Amniotic stem cell (primary cell): Measurements from ENCODE around the gene PLD5.
"Not testable (repeated sequence)": the region's sequence is repeated elsewhere in the genome, so short reads cannot be mapped to it uniquely, and the experiment has no call there.

Experiments used
- DNase-seq: peaks from one replicate; lab custom pipeline; 2025; lab: John Stamatoyannopoulos, UW

The PLD5 gene

DNA sequence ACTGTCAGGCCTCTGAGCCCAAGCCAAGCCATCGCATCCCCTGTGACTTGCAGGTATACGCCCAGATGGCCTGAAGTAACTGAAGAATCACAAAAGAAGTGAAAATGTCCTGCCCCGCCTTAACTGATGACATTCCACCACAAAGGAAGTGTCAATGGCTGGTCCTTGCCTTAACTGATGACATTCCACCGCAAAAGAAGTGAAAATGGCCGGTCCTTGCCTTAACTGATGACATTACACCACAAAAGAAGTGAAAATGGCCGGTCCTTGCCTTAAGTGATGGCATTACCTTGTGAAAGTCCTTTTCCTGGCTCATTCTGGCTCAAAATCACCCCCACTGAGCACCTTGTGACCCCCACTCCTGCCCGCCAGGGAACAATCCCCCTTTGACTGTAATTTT, 314.2 kb downstream of the PLD5 start:
- DNase-seq = not testable (repeated sequence)

- no peak for DNase-seq
Observed at GRCh38 chr1:242209063-242209462, 315.4 kb downstream of the PLD5 start.

DNA sequence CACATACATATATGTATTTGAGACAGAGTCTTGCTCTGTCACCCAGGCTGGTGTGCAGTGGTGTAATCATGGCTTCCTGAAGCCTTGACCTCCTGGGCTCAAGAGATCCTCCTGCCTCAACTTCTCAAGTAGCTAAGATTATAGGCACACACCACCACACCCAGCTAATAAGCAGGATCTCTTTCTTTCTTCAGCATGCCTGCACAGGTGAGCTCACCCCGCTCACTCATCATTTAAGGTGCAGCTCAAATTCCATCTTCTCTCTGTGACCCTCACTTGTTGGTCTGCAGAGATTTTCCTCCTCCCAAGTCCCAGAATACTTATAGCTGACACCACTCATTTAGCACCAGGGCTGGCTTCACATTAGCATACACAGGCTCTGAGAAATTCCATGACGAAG, 316.5 kb downstream of the PLD5 start:
- no peak for DNase-seq

- no peak for DNase-seq
Observed at GRCh38 chr1:242206994-242207393, 317.5 kb downstream of the PLD5 start.

DNA sequence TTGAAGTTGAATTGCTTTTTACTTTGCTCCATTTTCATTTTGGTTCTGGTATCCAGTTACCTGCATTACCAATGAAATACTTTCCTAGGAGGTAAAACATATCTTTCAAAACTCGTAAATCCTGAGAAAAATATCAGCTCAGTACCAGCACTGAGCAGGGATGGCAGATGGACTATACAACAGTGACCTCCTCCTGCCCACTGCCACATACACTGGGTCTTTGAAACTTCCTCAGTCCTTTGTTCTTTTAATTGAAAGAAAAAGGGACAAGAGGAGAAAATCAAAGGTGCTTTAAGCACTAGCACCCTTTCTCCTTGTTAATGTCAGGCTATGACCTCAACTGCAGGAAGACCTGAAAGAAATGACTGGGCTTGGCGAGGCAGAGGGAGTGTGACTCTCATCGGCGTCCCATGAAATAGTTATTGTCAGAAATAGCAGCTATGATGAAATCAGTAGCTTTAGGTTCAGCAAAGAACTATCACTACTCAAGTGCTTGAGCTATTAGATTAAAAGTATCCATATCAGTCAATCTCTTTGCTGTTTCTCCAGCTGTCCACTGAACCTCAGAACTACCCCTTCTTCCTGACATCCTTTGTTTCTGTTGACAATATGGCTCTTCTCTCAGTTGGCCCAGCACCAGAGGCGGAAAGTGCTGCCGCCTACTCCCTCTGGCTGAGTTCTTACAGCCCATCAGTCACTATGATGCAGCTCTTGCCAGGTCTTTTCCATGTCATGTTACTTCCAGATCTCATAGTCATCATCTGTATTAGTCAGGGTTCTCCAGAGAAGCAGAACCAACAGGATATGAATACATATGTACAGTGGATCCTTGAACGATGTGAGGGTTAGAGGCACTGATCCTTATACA, 318.6 kb downstream of the PLD5 start:
- DNase-seq = no peak

DNA sequence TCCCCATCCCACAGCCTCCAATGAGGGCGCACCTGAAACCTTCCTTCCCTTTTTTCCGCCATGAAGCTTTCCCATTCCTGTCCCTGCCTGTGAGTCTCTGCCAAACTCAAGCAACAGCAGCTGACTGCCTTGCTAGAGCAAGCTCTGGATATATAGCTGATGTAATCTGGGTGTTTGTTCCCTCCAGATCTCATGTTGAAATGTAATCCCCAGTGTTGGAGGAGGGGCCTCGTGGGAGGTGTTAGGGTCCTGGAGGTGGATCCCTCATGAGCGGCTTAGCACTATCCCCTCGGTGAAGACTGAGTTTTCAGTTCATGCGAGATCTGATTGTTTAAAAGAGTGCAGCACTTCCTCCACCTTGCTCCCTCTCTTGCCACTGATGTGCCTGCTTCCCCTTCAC, 321.2 kb downstream of the PLD5 start:
- no peak for DNase-seq

GRCh38 chr1:242201090-242201489, 323.4 kb downstream of the PLD5 start:
- no peak for DNase-seq

GRCh38 chr1:242199776-242200458, 324.6 kb downstream of the PLD5 start:
- DNase-seq = no peak

DNA sequence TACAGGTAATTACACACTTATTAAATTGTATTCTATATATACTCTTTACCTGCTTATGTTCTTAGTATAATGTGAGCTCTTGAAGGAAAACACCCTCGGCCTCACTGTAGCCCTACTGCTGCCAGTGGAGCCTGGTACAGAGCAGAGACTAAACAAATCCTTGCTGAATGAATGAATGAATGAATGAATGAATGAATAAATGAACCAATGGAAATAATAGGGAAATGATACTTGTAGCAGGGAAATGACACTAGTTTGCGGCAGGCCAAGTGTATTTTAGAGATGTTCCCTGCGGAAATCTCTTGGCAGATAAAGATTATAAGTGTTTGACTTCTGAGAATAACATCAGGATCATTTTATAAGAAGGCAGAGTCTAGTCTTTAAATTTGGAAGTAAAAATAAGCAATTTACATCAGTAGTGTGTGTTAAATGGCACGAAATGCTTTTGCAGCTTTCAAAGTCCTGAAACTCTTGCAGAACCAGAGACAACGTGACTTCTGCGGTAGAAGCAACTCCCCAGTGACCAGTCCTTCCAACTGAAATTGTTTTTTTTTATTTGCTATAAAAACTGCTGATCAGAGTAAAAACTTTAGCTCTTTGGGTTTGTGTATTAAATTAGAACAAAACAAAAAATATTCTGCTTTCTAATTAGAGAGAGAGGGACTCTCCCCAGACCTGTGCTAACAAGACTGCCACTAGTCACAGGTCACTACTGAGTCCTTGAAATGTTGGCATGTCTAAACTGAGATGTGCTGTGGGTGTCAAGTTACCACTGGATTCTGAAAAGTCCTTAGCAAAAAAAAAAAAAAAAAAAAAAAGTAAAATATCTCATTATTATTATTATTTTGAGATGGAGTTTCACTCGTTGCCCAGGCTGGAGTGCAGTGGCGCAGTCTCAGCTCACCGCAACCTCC, 326.3 kb downstream of the PLD5 start:
- DNase-seq = no peak

DNA sequence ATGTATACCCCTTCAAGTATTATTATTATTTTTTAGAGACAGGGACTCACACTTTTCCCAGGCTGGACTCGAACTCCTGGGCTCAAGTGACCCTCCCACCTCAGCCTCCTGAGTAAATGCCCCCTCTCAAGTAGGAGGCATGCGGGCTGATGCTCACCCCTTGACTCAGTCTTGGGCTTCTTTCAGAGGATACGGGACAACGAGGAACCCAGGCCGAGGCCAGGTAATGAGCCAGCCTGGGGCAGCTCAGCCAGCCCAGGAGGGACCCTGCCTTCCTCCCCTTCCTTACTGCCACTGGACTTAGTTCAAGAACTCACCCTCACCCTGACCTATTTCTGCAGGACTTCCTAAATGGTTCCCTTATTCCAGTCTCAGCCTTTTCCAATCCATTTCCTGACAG, 327.6 kb downstream of the PLD5 start:
- no peak for DNase-seq

DNA sequence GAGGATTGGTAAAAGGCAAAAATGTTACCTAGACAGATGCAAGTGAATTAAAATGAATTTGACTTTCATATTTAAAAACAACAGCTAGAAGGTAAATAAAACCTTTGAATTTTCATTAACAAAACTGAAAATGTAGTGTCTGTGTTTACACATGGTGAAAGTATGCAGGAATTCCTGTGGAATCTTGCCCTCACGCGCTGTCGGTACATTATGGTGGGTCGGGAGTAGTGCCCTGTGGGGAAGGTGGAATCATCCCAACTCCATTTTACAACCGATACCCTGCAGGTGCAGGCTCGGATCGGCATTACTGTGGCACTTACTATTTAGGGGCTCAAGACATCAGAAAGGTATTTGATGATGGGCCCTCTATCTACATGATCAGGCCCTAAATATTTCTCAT, 328.4 kb downstream of the PLD5 start:
- DNase-seq = no peak

GRCh38 chr1:242189591-242189990, 334.9 kb downstream of the PLD5 start:
- no peak for DNase-seq

- DNase-seq = no peak
Observed at GRCh38 chr1:242187816-242188215, 336.7 kb downstream of the PLD5 start.

DNA sequence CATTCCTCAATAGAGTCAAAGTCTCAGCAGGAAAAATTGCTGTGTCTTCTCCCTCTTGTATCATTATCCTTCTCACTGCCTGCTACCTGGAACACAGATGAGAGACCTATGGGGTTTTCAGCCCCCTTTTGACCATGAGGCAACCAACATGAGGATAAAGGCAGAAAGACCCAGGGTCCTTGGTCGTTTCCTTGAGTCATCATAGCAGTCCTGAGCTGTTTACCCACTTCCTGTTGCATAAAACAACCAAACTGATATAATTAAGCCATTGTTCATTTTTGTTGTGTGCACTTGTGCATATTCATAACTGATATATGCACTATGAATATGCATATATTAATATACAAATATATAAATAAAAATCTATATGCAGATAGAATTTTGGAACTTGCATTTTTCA, 337.3 kb downstream of the PLD5 start:
- no peak for DNase-seq

DNA sequence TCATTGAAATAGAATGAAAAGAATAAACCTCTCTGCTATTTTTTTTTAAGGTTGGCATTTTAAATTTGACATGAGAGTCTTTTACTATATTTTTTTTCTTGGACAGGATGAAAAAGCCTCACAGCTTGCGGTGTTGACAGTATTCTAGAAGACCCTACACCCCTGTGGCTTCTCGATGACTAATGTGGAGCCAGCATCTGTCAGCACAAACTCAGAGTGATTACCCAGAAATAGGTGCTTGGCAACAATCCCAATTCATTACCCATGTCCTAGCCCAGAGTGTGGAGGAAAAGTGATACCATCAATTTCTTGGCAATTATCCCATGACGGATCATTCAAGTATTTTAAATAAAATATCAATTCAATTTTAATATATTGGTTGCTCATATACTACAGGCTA, 338.8 kb downstream of the PLD5 start:
- DNase-seq = no peak

- DNase-seq = no peak
Observed at GRCh38 chr1:242184955-242185354, 339.5 kb downstream of the PLD5 start.

GRCh38 chr1:242179767-242180166, 344.7 kb downstream of the PLD5 start:
- not testable (repeated sequence) for DNase-seq

DNA sequence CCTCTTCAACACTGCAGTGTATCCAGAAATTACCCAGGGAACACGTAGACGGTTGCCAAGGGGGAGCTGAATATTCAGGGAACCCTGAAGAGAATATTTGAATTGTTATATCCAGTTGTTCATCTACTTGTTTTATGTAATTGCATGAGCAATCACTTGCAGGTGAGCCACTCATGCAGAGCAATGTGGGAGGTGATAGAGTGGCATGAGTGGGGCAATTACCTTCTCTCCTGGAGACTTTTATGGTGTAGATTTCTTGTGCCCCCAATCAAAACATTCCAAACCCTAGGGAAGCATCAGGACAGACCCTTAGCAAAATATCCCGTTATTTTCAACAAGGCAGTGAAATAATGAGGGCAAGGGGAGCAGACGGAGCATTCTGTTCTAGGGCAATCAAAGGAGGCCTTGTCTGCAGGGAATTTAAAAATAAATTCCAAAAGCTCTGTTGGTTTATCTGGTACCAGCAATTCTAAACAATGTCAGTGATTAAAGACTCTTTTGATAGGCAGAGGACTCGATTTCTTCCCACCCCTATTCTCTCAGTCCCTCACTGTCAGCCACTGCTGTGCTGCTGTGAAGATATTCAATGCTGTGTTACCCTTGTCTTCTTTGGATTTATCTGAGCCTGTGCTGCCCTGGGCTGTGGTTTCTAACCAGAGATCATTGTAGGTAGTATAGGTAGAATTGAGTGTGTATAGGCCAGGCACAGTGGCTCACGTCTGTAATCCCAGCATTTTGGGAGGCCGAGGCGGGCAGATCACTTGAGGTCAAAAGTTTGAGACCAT, 345.4 kb downstream of the PLD5 start:
- no peak for DNase-seq

DNA sequence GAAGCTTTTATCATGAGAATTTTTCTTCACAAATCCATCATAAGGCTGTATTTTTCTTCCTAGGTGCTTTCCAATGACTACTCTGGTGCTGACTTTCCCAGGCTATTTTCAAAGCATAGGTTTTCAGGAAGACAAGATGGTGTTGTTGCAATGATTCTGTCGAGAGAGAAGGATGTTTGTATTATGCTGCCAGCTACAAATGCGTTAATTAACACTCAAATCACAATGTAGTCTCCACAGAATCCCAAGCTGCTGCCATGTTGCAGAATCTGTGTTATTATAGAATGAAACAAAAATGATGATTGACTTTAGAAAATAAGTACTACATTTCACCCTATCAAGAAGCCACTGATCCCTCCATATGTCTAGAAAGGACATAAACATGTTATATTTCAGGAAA, 346.1 kb downstream of the PLD5 start:
- no peak for DNase-seq

GRCh38 chr1:242162140-242162539, 362.4 kb downstream of the PLD5 start:
- no peak for DNase-seq

DNA sequence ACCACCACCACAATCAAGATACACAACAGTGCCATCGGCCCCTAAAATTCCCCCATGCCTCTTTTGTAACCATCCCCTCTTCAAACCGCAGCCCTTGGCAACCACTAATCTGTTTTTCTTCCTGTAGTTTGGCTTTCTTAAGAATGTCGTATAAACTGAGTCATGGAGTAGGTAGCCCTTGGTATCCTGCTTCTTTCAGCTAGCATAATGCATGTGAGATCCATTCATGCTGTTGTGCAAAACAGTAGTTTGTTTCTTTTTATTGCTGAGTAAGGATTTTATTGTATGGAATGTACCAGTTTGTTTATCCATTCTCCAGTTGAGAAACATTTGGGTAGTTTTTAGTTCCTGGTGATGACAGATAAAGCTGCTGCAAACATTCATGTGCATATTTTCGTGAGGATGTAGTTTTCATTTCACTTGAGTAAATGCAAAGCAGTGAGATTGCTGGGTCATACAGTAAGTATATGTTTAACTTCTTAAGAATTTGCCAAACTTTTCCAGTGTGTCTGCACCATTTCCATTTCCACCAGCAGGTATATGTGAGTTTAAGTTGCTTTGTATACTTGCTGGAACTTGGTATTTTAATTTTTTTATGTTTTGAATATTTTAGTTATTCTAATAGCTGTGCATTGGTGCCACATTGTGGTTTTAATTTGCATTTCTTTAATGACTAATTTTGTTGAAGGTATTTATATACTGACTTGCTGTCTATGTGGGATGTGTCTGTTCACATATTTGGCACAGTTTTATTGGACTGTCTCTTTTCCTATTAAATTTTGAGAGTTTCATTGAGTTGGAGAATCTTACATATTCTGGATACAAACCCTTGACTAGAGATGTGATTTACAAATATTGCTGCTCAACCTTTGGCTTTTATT, 377.2 kb downstream of the PLD5 start:
- DNase-seq = no peak
